ENCODE measurements around the gene NSL1.

DNA sequence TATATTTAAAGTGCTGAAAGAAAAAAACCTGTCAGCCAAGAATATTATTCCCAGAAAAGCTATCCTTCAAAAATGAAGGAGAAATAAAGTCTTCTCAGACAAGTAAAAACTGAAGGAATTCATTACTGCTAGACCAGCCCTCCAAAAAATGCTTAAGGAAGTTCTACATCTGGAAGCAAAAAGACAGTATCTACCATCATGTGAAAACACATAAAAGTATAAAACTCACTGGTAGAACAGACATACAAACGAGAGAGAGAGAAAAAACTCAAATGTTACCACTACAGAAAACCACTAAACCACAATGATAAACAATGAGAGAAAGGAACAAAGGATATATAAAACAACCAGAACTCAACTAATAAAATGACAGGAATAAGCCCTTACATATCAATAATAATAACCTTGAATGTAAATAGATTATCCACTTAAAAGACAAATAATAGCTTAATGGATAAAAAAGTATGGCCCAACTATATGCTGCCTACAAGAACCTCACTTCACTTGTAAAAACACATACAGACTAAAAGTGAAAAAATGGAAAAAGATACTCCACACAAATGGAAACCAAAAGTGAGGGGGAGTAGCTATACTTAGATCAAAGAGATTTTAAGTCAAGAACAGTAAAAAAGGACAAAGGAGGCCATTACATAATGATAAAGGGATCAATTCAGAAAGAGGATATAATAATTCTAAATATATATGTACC is 22.0 kb downstream of the NSL1 start:
- TF ChIP-seq, protein P1, sequence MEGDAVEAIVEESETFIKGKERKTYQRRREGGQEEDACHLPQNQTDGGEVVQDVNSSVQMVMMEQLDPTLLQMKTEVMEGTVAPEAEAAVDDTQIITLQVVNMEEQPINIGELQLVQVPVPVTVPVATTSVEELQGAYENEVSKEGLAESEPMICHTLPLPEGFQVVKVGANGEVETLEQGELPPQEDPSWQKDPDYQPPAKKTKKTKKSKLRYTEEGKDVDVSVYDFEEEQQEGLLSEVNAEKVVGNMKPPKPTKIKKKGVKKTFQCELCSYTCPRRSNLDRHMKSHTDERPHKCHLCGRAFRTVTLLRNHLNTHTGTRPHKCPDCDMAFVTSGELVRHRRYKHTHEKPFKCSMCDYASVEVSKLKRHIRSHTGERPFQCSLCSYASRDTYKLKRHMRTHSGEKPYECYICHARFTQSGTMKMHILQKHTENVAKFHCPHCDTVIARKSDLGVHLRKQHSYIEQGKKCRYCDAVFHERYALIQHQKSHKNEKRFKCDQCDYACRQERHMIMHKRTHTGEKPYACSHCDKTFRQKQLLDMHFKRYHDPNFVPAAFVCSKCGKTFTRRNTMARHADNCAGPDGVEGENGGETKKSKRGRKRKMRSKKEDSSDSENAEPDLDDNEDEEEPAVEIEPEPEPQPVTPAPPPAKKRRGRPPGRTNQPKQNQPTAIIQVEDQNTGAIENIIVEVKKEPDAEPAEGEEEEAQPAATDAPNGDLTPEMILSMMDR (IDR thresholded peaks at IDR 0.05) = no peak
- TF ChIP-seq EZH2 (IDR thresholded peaks at IDR 0.05; ENCODE audit: borderline replicate concordance, insufficient read depth, low read depth, low read length, poor library complexity, severe bottlenecking) = no peak

Measured in B cell (primary cell).